ENCODE data around the gene C10orf120.

Gene C10orf120

DNA sequence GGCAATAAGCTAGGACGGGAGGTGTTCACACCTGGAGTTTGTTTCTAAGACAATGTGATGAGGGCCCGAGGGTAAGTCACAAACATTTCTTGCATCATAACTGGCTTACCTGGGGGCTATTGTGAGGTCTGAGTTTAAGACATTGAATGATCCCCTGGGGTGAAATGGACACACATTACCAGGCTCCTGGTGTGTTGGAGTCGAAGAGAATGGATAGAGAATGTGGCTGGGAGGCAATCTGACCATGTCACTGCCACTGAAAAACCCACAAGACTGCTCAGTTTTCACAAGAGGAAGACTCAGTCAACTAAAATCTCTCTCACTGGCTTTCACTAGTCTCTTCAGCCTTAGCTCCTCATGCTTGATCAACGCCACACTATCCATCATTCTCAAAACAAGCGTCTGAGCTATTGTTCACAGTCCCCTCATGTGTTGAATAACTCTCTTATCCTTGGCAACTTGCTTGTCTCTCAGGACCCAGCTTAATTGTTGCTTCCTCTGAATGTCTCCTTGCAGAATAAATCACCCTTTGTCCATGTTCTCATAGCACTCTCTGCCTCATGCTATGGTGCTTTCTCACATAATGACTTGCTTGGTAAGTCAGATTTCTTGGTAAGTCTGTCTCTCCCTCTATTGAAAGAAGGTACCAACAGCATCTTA lies at the start of gene C10orf120:
TSS of gene C10orf120 (minus strand) at position 51 of the 660 bp plus-strand sequence. CDS start 56 bp downstream, outside the sequence.
- ChIA-PET CTCF (interaction anchor here (0.6 kb wide), 1 partner anchor 246 kb away, joined by 3 read pairs; no protein-coding TSS in a partner anchor), POLR2A (ENCODE audit: low non-redundant PET) (no interaction called here)
- H3K27ac ChIP-seq = no peak within 1 kb of the TSS
- TF ChIP-seq CTCF (conservative IDR thresholded peaks at IDR 0.05; ENCODE audit: low read depth) = no peak
- DNase-seq (ENCODE audit: low spot score) = no peak

- ChIA-PET CTCF (no interaction called here), POLR2A (ENCODE audit: low non-redundant PET) (no interaction called here)
- DNase-seq (ENCODE audit: low spot score) = no peak
- no peak for TF ChIP-seq CTCF (conservative IDR thresholded peaks at IDR 0.05; ENCODE audit: low read depth)
- no peak overlapping the region for H3K27ac ChIP-seq
Measured at GRCh38 chr10:122748496-122748895, 48.9 kb upstream of the C10orf120 start.

DNA sequence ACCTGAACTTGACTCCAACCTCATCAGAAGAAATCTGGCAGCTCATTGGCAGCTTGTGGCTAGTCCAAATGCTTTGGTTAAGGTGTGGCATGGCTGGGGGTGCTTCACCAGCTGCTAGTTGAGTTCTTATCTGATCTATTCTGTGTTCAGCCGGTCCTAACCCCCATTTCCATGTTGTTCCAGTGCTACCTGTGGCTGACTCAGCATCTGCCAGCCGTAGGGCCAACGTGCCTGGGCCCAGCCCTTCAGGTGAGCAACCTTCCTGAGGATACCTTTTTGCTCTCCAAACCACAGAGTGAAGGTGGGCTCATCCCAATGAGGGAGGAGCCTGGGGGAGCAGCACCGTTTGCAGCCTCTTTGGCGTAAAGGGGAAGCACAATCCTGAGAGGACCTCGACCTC lies 46.8 kb upstream of the C10orf120 start:
- H3K27ac ChIP-seq = no peak overlapping the region
- CTCF ChIA-PET = no interaction called here
- DNase-seq (ENCODE audit: low spot score) = peak; percentile 87
- POLR2A ChIA-PET (ENCODE audit: low non-redundant PET) = no interaction called here
- no peak for TF ChIP-seq CTCF (conservative IDR thresholded peaks at IDR 0.05; ENCODE audit: low read depth)

DNA sequence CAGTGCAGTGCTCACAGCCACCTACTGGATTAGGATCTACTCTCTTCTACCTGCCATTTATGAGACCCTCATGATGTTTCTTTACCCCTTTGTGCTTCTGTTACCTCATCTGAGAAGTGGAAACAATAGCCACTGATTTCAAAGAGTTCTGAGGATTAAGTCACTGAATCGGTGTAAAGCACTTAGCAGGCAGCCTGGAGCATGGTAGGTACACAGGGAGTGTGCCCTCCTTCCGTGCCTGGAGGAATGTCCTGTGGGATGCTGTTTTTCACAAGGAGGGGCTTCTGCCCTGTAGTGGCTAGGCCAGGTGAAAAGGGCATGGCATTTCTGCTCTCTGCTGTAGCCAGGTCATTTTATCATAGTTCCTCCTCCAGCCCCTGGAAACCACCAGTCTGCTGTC lies 44.6 kb upstream of the C10orf120 start:
- CTCF ChIA-PET = interaction anchor here (0.6 to 0.7 kb wide), 2 partner anchors 14 to 232 kb away, joined by 3 read pairs; no protein-coding TSS in a partner anchor
- H3K27ac ChIP-seq = no peak overlapping the region
- DNase-seq (ENCODE audit: low spot score) = no peak
- TF ChIP-seq CTCF (conservative IDR thresholded peaks at IDR 0.05; ENCODE audit: low read depth) = no peak
- POLR2A ChIA-PET (ENCODE audit: low non-redundant PET) = no interaction called here

DNA sequence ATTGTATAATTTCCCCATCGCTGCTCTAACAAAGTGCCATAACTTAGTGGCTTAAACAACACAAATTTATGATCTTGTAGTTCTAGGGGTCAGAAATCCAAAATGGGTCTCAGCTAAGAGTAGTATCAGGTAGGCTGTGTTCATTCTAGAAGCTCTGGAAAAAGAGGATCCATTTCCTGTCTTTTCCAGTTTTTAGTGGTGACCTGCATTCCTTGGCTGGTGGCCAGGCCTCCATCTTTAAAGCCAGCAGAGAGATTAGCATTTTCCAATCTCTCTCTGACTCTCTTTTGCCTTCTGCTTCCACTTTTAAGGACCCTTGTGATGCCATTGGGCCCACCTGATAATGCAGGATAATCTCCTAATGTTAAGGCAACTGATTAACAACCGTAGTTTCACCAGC lies 41.0 kb upstream of the C10orf120 start:
- CTCF ChIA-PET = no interaction called here
- POLR2A ChIA-PET (ENCODE audit: low non-redundant PET) = no interaction called here
- no peak for TF ChIP-seq CTCF (conservative IDR thresholded peaks at IDR 0.05; ENCODE audit: low read depth)
- no peak overlapping the region for H3K27ac ChIP-seq
- DNase-seq (ENCODE audit: low spot score) = no peak

- no peak for TF ChIP-seq CTCF (conservative IDR thresholded peaks at IDR 0.05; ENCODE audit: low read depth)
- POLR2A ChIA-PET (ENCODE audit: low non-redundant PET) = no interaction called here
- DNase-seq (ENCODE audit: low spot score) = no peak
- CTCF ChIA-PET = interaction anchor here (0.6 kb wide), 1 partner anchor 569 kb away, joined by 4 read pairs; no protein-coding TSS in a partner anchor
- no peak overlapping the region for H3K27ac ChIP-seq
Measured at GRCh38 chr10:122738031-122738430, 38.4 kb upstream of the C10orf120 start.

All from RWPE1 (cell line).